Muscle of leg (tissue), 11 donors: ENCODE data around the gene RNASEH2B. TPM values are rescaled to one million over a fixed set of nuclear protein-coding genes. Genes with fewer than 3 reads are reported as not detected.

Source experiments
- DNase-seq: peaks from one replicate; pipeline ENCODE4 v3.0.0; 2013
- H3K27ac ChIP-seq: one replicate; pipeline ENCODE4 v1.5.1; 2013; ENCODE audit warnings: mild to moderate bottlenecking, low read length, control low read depth
- H3K27me3 ChIP-seq: one replicate; pipeline ENCODE4 v1.6.1; 2013; ENCODE audit warnings: low read length; ENCODE audit not compliant: control insufficient read depth, insufficient read depth
- H3K36me3 ChIP-seq: one replicate; pipeline ENCODE4 v1.6.1; 2013; ENCODE audit warnings: low read length; ENCODE audit not compliant: control insufficient read depth, insufficient read depth
- H3K4me1 ChIP-seq: one replicate; pipeline ENCODE4 v1.6.1; 2013; ENCODE audit warnings: low read length; ENCODE audit not compliant: control insufficient read depth, insufficient read depth
- H3K4me3 ChIP-seq: one replicate; pipeline ENCODE4 v1.5.1; 2013; ENCODE audit warnings: low read length, control low read depth
- H3K9me3 ChIP-seq: replicated peaks from 2 replicates; pipeline ENCODE4 v1.6.1; 2013; ENCODE audit warnings: low read depth, low read length; ENCODE audit not compliant: control insufficient read depth
- WGBS: methylation state at CpG from one replicate; pipeline ENCODE4 v1.1.5; 2013; ENCODE audit warnings: missing lambda C conversion rate; ENCODE audit not compliant: insufficient coverage; 5-methylcytosine and 5-hydroxymethylcytosine counted together
- polyA plus RNA-seq, 8 donors: library from polyadenylated mRNA; unstranded; fragments of 120-200 nt; gene quantifications; one replicate each; pipeline versions ENCODE4 v1.2.1 to v1.2.3, GENCODE V29; 2013; ENCODE audit warnings: inconsistent platforms in 1 of 8, low replicate concordance in 1 of 8; ENCODE audit not compliant: insufficient read length in 8 of 8, insufficient read depth in 1 of 8
- total RNA-seq: library from RNA; stranded (reverse); fragments of 120-200 nt; gene quantifications from one replicate; pipeline ENCODE4 v1.2.4, GENCODE V29; 2013

Gene RNASEH2B
- total and polyA plus RNA-seq, 9 donors: 33.9 to 55.4 (median 43.3) TPM

DNA sequence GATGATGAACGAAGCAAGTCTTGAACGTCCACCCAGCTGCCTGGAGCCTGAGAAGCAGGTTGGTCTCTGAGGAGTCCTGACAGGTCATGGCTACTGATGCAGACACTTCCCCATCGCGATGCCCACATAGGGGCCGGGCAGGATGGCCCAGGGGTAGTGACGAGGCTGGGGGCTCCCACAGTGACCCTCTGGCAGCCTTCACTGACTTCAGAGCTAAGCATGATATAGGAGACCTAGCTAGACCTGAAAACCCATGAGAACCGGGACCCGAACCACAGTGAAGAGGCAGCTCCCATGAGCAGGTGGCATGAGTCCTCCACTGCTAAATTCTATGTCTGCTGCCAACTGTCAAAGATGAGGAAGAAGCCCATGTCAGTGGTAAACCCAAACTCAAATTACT is 91.7 kb downstream of the RNASEH2B start:
- DNase-seq: no peak
- 76% methylated on average over 7 of the region's 8 CpGs for WGBS

DNA sequence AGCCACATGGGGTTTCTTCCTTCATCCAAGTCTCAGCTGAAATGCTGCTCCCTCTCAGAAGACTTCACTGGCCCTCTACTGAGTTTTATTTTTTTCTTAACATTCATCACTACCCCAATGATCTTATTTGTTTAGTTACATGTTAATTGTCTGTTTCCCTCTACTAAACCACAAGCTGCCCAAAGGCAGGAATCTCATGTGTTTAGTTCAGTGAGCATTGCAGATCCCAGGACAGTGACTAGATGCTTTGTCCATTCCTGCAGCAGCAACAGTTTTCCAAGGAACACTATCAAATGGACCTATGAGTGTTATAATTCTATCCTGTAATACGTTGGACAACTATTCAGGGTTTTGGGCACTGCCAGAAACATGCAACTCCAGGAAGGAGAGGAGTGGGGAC is 93.1 kb downstream of the RNASEH2B start:
- peaks cover 3% of the 10 kb centered on the region for H3K27me3 ChIP-seq
- no peak for DNase-seq
- no CpG with 5 or more reads among the region's 1 CpG for WGBS
- H3K27ac ChIP-seq: no peak overlapping the region
- H3K4me1 ChIP-seq: peaks cover 34% of the 10 kb centered on the region
- H3K36me3 ChIP-seq: no peaks in the 10 kb centered on the region
- no peak overlapping the region for H3K4me3 ChIP-seq
- no peaks in the 10 kb centered on the region for H3K9me3 ChIP-seq

More for the DNA sequence above, 91.7 kb downstream of the RNASEH2B start:
- Histone ChIP-seq H3K4me3 (no peak overlapping the region), H3K9me3 (no peaks in the 10 kb centered on the region), H3K27ac (no peak overlapping the region), H3K36me3 (no peaks in the 10 kb centered on the region), H3K4me1 (peaks cover 34% of the 10 kb centered on the region), H3K27me3 (no peaks in the 10 kb centered on the region)

DNA sequence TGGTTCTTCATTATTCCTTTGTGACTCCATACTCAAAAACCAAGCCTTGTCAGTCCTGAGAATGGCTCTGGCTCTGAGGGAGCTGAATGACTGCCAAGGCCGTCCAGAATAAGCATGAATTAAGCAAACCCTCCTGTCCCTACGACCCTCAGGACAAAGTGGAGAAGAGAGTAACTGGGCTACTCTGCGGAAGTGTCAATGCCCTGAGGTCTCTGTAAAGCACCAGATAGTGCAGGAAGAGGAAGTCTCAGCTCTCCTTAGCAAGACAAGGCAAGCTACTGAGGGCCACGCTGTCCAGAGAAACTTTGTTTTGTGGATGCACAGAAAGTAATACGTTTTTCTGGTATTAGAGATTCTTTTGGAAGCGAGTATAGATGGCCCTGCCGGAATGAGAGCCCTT is 94.1 kb downstream of the RNASEH2B start:
- Histone ChIP-seq H3K4me1 (peaks cover 34% of the 10 kb centered on the region), H3K36me3 (no peaks in the 10 kb centered on the region), H3K9me3 (no peaks in the 10 kb centered on the region), H3K27me3 (peaks cover 3% of the 10 kb centered on the region), H3K4me3 (no peak overlapping the region), H3K27ac (no peak overlapping the region)
- no peak for DNase-seq
- WGBS: 75% methylated on average over 4 of the region's 7 CpGs

DNA sequence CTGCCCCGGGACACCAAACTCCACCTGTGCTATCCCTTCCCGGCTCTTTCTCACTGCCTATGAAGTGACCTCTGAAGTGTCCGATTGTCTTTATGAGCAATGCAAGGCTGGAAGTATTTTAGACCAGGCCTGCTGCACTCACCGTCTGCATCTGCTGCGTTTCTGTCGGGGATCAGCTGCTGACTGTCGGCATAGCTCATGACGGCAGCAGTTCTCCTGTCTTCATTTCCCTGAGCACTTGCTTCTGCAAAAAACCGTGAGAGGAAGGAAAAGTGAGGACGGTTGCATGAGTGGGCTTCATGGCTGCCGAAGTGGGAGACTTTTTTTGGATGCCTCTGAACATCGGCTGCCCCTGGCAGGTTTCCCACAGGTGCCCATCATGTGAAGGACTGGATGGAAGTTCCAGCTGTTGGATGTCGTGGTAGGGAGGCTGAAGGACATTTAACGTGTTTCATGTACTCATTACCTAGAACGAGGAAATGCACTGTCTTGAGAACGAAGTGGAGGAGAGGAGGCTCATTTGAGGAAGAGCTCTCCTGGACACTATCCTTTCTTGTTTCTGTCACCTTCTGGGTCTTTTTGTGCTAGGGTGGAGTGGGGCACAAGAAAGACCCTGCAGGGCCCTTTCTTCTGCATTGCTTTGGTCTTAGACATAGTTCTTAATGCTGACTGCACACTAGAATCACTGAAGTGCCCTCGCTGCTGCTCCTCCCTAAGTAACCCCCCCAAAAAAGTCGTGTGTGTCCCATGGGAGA is 94.7 kb downstream of the RNASEH2B start:
- no peak overlapping the region for H3K27ac ChIP-seq
- peaks cover 3% of the 10 kb centered on the region for H3K27me3 ChIP-seq
- DNase-seq: no peak
- no peaks in the 10 kb centered on the region for H3K36me3 ChIP-seq
- 73% methylated on average over 15 of the region's 18 CpGs for WGBS
- H3K4me1 ChIP-seq: peaks cover 34% of the 10 kb centered on the region
- H3K9me3 ChIP-seq: no peaks in the 10 kb centered on the region
- H3K4me3 ChIP-seq: no peak overlapping the region

DNA sequence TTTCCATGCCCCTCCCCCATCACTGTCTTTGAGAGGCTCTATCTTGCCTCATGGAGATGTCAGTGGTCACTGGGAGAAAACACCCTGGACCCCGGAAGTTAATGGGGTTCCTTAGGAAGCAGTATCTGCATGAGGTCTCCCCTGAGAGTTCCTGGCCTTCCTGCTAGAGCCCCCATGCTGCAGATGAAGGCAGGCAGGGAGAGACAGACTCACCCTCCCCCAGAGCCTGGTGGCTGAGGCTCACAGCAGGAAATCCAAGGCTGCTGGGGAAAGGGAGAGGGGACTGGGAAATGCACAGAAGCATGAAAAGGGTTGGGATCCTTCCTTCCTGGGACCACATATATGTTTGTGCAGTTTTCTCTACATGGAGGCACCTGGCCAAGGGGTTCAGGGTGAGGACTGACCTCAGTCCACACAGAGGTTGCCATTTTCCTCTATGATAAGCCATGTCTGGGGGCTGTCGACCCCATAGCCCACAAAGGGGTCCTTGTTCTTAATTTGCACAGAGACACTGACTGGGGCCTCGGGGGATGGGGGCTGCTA is 95.4 kb downstream of the RNASEH2B start:
- DNase-seq: no peak
- H3K36me3 ChIP-seq: no peaks in the 10 kb centered on the region
- peaks cover 29% of the 10 kb centered on the region for H3K4me1 ChIP-seq
- peaks cover 3% of the 10 kb centered on the region for H3K27me3 ChIP-seq
- H3K9me3 ChIP-seq: no peaks in the 10 kb centered on the region
- WGBS: 78% methylated on average over 3 of the region's 3 CpGs
- no peak overlapping the region for H3K4me3 ChIP-seq
- no peak overlapping the region for H3K27ac ChIP-seq

DNA sequence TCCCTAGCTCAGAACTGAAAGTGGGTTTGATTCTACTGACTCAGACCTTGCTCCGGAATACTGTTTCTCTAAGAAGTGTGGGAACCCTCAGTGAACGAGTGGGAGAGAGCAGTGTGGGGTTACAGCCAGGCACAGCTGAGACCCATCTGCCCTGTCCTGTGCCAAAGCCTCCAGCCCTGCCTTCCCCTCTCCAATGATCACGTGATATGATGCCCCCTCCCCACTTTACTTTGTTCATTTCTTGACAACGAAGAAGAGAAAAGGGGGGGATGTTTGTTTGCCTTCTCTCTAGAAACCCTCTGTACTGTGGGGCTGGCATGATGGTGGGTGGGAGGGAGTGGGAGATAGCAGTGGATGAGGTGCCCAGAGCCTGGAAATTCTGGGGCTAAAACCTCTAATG is 96.0 kb downstream of the RNASEH2B start:
- H3K27ac ChIP-seq: no peak overlapping the region
- WGBS: 83% methylated on average over 1 of the region's 4 CpGs
- DNase-seq: no peak

More for the DNA sequence above, 96.0 kb downstream of the RNASEH2B start:
- peaks cover 3% of the 10 kb centered on the region for H3K27me3 ChIP-seq
- no peaks in the 10 kb centered on the region for H3K9me3 ChIP-seq
- H3K36me3 ChIP-seq: no peaks in the 10 kb centered on the region
- H3K4me1 ChIP-seq: peaks cover 24% of the 10 kb centered on the region
- H3K4me3 ChIP-seq: no peak overlapping the region

Other genes with a start within 250 kb of the RNASEH2B start
- gene DLEU7, start 66.1 kb upstream of the RNASEH2B start, total RNA-seq: 0.27 TPM
- gene DLEU7, start 66.1 kb upstream of the RNASEH2B start, polyA plus RNA-seq: 1 to 10 TPM in 1 of 8 donors, under 1 TPM in 7; 0.33 to 1.2 (median 0.61) TPM
- 0.09 TPM for gene C13orf42, start 201.5 kb downstream of the RNASEH2B start, total RNA-seq
- gene C13orf42, start 201.5 kb downstream of the RNASEH2B start, polyA plus RNA-seq: under 1 TPM in 4 of 8 donors, not detected in 4; 0.04 to 0.06 (median 0.05) TPM